Esophagus muscularis mucosa (tissue), 4 donors: Measurements from ENCODE around the gene SLC39A11.

Experiments
- CTCF ChIP-seq, 3 experiments: fragments of 200-600 bp in 2 of 3; fragments of 450-650 bp in 1 of 3; sonication (generic) in 2 of 3; IDR thresholded peaks; one replicate each; pipeline ENCODE4 v1.5.1; 2017 to 2019; ENCODE audit warnings: antibody characterized with exemption in 3 of 3, mild to moderate bottlenecking in 2 of 3, moderate library complexity in 1 of 3
- EP300 ChIP-seq: sonication (generic); formaldehyde crosslinking; IDR thresholded peaks from one replicate; pipeline ENCODE4 v1.6.1; 2017; ENCODE audit warnings: antibody characterized with exemption
- POLR2A ChIP-seq: fragments of 450-650 bp; IDR thresholded peaks from one replicate; pipeline ENCODE4 v1.6.1; 2017; ENCODE audit warnings: antibody characterized with exemption, moderate library complexity, mild to moderate bottlenecking, low read depth
- POLR2AphosphoS5 ChIP-seq, 2 donors: sonication (generic); formaldehyde crosslinking; IDR thresholded peaks; one replicate each; pipeline ENCODE4 v1.6.1; 2017; ENCODE audit warnings: antibody characterized with exemption in 2 of 2

GRCh38 chr17:72671016-72671415 lies 421.5 kb downstream of the SLC39A11 start:
- TF ChIP-seq POLR2A (no peak), CTCF (IDR thresholded peaks at IDR 0.05) (no peak), POLR2AphosphoS5 (IDR thresholded peaks at IDR 0.05) (no peak), EP300 (no peak)
